Esophagus squamous epithelium (tissue), 4 donors: ENCODE results near the gene SMG7.
A peak's percentile ranks its signal among the peaks of the same experiment; 100 is the strongest.

Experiments used
- POLR2A ChIP-seq, 4 donors: fragments of 450-650 bp; IDR thresholded peaks; one replicate each; pipeline ENCODE4 v1.6.1; 2017; ENCODE audit warnings: antibody characterized with exemption in 4 of 4, mild to moderate bottlenecking in 4 of 4, moderate library complexity in 3 of 4
- TF ChIP-seq, protein P1 (sequence below), 6 experiments: fragments of 450-650 bp in 4 of 6; fragments of 200-600 bp in 2 of 6; sonication (generic) in 2 of 6; IDR thresholded peaks; one replicate each; pipeline ENCODE4 v1.5.1; 2016 to 2019; ENCODE audit warnings: antibody characterized with exemption in 6 of 6, mild to moderate bottlenecking in 4 of 6, moderate library complexity in 4 of 6

GRCh38 chr1:183471743-183472487 is 384 bp upstream of the SMG7 start:
- peak in 1 of 4 donors; percentile 5 for TF ChIP-seq POLR2A (IDR thresholded peaks at IDR 0.05)
- TF ChIP-seq, protein P1, sequence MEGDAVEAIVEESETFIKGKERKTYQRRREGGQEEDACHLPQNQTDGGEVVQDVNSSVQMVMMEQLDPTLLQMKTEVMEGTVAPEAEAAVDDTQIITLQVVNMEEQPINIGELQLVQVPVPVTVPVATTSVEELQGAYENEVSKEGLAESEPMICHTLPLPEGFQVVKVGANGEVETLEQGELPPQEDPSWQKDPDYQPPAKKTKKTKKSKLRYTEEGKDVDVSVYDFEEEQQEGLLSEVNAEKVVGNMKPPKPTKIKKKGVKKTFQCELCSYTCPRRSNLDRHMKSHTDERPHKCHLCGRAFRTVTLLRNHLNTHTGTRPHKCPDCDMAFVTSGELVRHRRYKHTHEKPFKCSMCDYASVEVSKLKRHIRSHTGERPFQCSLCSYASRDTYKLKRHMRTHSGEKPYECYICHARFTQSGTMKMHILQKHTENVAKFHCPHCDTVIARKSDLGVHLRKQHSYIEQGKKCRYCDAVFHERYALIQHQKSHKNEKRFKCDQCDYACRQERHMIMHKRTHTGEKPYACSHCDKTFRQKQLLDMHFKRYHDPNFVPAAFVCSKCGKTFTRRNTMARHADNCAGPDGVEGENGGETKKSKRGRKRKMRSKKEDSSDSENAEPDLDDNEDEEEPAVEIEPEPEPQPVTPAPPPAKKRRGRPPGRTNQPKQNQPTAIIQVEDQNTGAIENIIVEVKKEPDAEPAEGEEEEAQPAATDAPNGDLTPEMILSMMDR (IDR thresholded peaks at IDR 0.05), result peak in 2 of 6 experiments; percentile 8 to 15
